ENCODE measurements around the gene MTG2. TPM values are rescaled to one million over a fixed set of nuclear protein-coding genes. Genes with fewer than 3 reads are reported as not detected.

MTG2 gene
- total RNA-seq, 4 donors from 2014 or later: 17.0 to 26.1 (median 22.6) TPM

DNA sequence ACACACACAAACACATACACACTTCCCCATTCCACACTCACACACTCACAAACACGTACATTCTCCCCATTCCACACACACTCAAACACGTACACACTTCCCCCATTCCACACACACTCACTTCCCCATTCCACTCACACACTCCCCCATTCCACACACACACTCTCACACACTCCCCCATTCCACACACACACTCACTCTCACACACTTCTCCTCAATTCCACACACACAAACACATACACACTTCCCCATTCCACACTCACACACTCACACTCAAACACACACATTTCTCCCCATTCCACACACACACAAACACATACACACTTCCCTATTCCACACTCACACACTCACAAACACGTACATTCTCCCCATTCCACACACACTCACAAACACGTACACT is 46.8 kb downstream of the MTG2 start:
- TF ChIP-seq, protein P1, sequence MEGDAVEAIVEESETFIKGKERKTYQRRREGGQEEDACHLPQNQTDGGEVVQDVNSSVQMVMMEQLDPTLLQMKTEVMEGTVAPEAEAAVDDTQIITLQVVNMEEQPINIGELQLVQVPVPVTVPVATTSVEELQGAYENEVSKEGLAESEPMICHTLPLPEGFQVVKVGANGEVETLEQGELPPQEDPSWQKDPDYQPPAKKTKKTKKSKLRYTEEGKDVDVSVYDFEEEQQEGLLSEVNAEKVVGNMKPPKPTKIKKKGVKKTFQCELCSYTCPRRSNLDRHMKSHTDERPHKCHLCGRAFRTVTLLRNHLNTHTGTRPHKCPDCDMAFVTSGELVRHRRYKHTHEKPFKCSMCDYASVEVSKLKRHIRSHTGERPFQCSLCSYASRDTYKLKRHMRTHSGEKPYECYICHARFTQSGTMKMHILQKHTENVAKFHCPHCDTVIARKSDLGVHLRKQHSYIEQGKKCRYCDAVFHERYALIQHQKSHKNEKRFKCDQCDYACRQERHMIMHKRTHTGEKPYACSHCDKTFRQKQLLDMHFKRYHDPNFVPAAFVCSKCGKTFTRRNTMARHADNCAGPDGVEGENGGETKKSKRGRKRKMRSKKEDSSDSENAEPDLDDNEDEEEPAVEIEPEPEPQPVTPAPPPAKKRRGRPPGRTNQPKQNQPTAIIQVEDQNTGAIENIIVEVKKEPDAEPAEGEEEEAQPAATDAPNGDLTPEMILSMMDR (IDR thresholded peaks at IDR 0.05; ENCODE audit: low read depth): no peak

GRCh38 chr20:62230276-62230675 is 47.4 kb downstream of the MTG2 start:
- TF ChIP-seq, protein P1 (IDR thresholded peaks at IDR 0.05; ENCODE audit: low read depth): no peak

DNA sequence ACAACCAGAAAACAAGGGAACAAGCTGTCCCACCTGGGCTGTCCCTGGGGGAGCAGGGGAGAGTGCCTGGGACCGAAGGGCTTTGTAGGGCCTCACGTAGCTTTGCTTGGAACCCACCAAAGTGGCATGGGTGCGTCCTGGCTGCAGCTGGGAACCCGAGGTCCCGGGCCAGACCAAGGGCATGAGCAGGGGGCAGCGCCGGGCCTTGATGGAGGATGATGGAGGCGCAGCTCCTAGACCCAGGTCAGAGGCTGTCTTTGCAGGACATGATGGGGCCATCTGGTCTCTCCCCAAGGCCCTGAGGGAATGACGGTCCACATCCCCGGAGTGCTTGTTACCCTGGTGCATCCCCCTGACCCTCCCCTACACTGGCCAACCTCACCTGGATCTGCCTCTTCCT is 47.9 kb downstream of the MTG2 start:
- TF ChIP-seq, protein P1 (IDR thresholded peaks at IDR 0.05; ENCODE audit: low read depth): no peak

GRCh38 chr20:62231292-62231691 is 48.5 kb downstream of the MTG2 start:
- TF ChIP-seq, protein P1 (IDR thresholded peaks at IDR 0.05; ENCODE audit: low read depth): no peak

DNA sequence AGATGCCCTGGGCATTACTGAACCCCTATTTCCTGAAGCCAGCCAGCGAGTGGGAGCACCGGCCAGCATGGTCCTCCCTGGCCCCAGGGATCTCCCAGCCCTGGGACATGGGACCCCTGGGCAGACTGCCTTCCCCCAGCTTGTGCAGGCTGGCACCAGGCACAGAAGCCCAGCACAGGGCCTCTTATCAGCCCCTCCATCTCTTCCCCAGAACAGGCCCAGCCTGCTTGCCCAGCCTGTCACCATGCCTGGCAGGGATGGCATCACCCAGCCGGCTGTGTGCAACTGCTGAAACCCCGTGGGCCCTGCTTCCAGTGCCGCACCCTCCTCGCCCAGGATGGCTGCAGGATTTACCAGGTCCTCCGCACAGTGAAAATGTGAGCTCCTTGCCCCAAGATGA is 49.4 kb downstream of the MTG2 start:
- TF ChIP-seq, protein P1 (IDR thresholded peaks at IDR 0.05; ENCODE audit: low read depth): no peak

- TF ChIP-seq, protein P1 (IDR thresholded peaks at IDR 0.05; ENCODE audit: low read depth): no peak
Measured at GRCh38 chr20:62232770-62233645, 50.2 kb downstream of the MTG2 start.

- TF ChIP-seq, protein P1 (IDR thresholded peaks at IDR 0.05; ENCODE audit: low read depth): no peak
Measured at GRCh38 chr20:62233684-62234083, 50.9 kb downstream of the MTG2 start.
